Omental fat pad (tissue), 4 donors: ENCODE data around the gene GALNTL6. TPM values are rescaled to one million over a fixed set of nuclear protein-coding genes. Genes with fewer than 3 reads are reported as not detected.

Experiments used
- ATAC-seq: fragments of 150-250 bp; one replicate; pipeline ENCODE4 v1.9.1; 2016; ENCODE audit warnings: mild to moderate bottlenecking, moderate library complexity; ENCODE audit not compliant: low FRiP score
- DNase-seq: peaks from one replicate; pipeline ENCODE4 v3.0.0-alpha.2; 2019; ENCODE audit warnings: low spot score
- total RNA-seq, 4 donors: library from RNA; depleted of rRNA; stranded (reverse); fragments of >200 nt; gene quantifications; one replicate each; pipeline ENCODE4 v1.1.0, GENCODE V29; 2016
- TF ChIP-seq, protein P1 (sequence below), 3 donors: fragments of 450-650 bp; IDR thresholded peaks; one replicate each; pipeline ENCODE4 v1.5.1; 2016 to 2017; ENCODE audit warnings: antibody characterized with exemption in 3 of 3, mild to moderate bottlenecking in 3 of 3, moderate library complexity in 2 of 3

Gene GALNTL6
- total RNA-seq, 4 donors from 2014 or later, result not detected

DNA sequence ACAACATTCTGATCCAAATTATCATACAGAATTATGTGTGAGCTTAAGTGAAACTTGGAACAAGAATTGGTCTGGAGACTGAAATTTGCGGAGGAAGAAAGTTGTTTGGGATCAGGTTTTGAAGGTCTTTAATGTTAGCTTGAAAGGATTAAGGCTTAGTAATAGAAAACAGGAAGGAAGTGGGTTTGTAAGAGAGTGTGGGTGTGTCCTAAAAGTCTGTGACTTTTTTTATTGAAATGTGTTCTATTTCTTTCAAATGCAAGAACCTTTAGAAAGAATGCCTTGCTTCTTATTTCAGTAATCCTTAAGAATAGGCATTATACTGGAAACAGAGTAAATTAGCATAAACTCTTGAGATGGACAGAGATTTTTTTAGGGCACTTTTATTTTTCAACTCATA is 198.0 kb downstream of the GALNTL6 start:
- ATAC-seq (no peak), DNase-seq (no peak)
- TF ChIP-seq, protein P1, sequence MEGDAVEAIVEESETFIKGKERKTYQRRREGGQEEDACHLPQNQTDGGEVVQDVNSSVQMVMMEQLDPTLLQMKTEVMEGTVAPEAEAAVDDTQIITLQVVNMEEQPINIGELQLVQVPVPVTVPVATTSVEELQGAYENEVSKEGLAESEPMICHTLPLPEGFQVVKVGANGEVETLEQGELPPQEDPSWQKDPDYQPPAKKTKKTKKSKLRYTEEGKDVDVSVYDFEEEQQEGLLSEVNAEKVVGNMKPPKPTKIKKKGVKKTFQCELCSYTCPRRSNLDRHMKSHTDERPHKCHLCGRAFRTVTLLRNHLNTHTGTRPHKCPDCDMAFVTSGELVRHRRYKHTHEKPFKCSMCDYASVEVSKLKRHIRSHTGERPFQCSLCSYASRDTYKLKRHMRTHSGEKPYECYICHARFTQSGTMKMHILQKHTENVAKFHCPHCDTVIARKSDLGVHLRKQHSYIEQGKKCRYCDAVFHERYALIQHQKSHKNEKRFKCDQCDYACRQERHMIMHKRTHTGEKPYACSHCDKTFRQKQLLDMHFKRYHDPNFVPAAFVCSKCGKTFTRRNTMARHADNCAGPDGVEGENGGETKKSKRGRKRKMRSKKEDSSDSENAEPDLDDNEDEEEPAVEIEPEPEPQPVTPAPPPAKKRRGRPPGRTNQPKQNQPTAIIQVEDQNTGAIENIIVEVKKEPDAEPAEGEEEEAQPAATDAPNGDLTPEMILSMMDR (IDR thresholded peaks at IDR 0.05), result no peak

GRCh38 chr4:172018358-172018757 is 205.2 kb downstream of the GALNTL6 start:
- DNase-seq, result no peak
- TF ChIP-seq, protein P1 (IDR thresholded peaks at IDR 0.05), result no peak
- ATAC-seq, result no peak

GRCh38 chr4:172035562-172035961 is 222.4 kb downstream of the GALNTL6 start:
- DNase-seq, result no peak
- TF ChIP-seq, protein P1 (IDR thresholded peaks at IDR 0.05), result no peak
- no peak for ATAC-seq

- no peak for ATAC-seq
- TF ChIP-seq, protein P1 (IDR thresholded peaks at IDR 0.05), result no peak
- no peak for DNase-seq
Observed at GRCh38 chr4:172040766-172041165, 227.6 kb downstream of the GALNTL6 start.

GRCh38 chr4:172042714-172043114 is 229.5 kb downstream of the GALNTL6 start:
- TF ChIP-seq, protein P1 (IDR thresholded peaks at IDR 0.05), result no peak
- DNase-seq (no peak), ATAC-seq (no peak)

- DNase-seq (no peak), ATAC-seq (no peak)
- TF ChIP-seq, protein P1 (IDR thresholded peaks at IDR 0.05), result no peak
Observed at GRCh38 chr4:172045981-172046380, 232.8 kb downstream of the GALNTL6 start.

- TF ChIP-seq, protein P1 (IDR thresholded peaks at IDR 0.05), result no peak
- ATAC-seq, result no peak
- DNase-seq, result no peak
Observed at GRCh38 chr4:172048666-172049065, 235.5 kb downstream of the GALNTL6 start.
